Kidney capillary endothelial cell (primary cell): ENCODE data around the gene RABEP2.
"Not testable (repeated sequence)": the region's sequence is repeated elsewhere in the genome, so short reads cannot be mapped to it uniquely, and the experiment has no call there.

Experiments used
- DNase-seq: peaks from one replicate; pipeline ENCODE4 v3.0.0-alpha.2; 2018; ENCODE audit warnings: low spot score

The RABEP2 gene

GRCh38 chr16:28932339-28933141 lies 7.5 kb upstream of the RABEP2 start:
- no peak for DNase-seq

DNA sequence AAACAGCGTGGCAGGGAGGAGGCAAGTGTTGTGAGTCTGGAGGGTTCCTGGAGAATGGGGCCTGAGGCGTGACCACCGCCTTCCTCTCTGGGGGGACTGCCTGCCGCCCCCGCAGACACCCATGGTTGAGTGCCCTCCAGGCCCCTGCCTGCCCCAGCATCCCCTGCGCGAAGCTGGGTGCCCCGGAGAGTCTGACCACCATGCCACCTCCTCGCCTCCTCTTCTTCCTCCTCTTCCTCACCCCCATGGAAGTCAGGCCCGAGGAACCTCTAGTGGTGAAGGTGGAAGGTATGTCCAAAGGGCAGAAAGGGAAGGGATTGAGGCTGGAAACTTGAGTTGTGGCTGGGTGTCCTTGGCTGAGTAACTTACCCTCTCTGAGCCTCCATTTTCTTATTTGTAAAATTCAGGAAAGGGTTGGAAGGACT lies 6.8 kb upstream of the RABEP2 start, which contains the start of gene CD19:
TSS of gene CD19 (plus strand) at position 171 of the 425 bp plus-strand sequence. CDS start at position 201, 30 bp downstream.
- DNase-seq, result no peak

GRCh38 chr16:28930652-28931051 lies 5.6 kb upstream of the RABEP2 start:
- DNase-seq, result no peak

DNA sequence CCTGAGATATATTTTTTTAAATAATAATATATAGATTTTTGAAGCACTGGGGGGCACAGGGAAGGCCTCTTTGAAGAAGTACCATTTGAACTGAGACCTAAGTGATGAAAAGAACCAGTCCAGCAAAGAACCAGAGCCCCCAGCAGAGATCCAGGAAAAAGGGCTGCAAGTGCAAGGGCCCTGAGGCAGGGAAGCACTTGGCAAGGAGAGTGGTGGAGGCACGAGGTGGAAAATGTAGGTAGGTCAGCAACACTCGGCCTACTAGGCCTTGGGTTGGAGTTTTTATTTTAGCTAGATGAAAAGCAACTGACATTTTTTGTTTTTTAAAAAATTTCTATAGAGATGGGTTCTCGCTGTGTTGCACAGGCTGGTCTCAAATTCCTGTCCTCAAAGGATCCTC lies 5.2 kb upstream of the RABEP2 start:
- DNase-seq, result no peak

- DNase-seq, result no peak
Observed at GRCh38 chr16:28927815-28928214, 2.8 kb upstream of the RABEP2 start.

- DNase-seq, result not testable (repeated sequence)
Observed at GRCh38 chr16:28926284-28926683, 1.2 kb upstream of the RABEP2 start.

- peak; percentile 63 for DNase-seq
Observed at GRCh38 chr16:28925386-28926228, 569 bp upstream of the RABEP2 start.

DNA sequence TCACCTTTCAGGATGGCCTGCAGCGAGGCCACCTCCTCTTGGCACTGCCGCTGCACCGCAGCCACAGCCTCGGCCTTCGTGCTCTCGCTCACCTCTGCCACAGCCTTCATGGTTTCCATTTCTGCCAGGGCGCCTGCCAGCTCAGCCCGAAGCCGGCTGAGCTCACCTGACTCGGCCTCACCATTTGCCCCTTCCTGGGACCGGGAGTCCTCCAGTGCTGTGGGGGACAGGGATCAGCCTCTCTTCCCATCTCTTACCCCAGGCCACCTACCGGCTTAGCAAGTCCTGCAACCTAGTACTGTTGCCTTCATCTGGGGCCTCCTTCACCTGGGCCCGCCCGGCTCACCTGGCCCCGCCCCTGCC lies 658 bp downstream of the RABEP2 start:
- no peak for DNase-seq

GRCh38 chr16:28923652-28924398 lies 1.2 kb downstream of the RABEP2 start:
- no peak for DNase-seq

- DNase-seq, result no peak
Observed at GRCh38 chr16:28923231-28923587, 1.8 kb downstream of the RABEP2 start.

DNA sequence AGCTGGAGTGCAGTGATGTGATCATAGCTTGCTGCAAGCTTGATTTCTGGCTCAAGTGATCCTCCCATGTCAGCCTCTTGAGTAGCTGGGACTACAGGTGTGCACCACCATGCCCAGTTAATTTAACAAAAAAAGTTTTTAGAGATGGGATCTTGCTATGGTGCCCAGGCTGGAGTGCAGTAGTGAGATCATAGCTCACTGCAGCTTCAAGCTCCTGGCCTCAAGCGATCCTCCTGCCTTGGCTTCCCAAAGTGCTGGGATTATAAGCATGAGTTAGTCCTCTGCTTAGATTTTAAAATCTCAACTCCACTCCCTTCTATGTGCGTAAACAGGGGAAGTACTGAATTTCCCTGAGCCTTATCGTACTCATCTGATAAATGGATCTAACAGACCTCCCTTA lies 6.3 kb downstream of the RABEP2 start:
- no peak for DNase-seq

GRCh38 chr16:28917095-28917494 lies 7.9 kb downstream of the RABEP2 start:
- DNase-seq, result no peak

DNA sequence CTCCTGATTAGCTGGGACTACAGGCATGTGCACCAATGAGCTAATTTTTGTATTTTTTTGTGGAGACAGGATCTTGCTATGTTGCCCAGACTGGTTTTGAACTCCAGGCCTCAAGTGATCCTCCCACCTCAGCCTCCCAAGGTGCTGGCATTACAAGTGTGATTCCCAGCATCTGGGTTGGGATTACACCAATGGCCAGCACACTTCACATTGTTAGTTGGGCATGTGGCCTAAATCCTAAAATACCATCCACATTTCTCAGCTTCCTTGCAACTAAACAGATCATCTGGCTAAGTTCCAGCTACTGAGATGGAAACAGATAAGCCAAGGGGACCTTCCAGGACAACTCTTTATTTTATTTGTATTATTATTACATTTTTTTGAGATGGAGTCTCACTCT lies 9.9 kb downstream of the RABEP2 start:
- DNase-seq, result peak; percentile 11

- no peak for DNase-seq
Observed at GRCh38 chr16:28913946-28914724, 10.9 kb downstream of the RABEP2 start.

- DNase-seq, result no peak
Observed at GRCh38 chr16:28912558-28912957, 12.5 kb downstream of the RABEP2 start.

GRCh38 chr16:28910086-28911031 lies 14.7 kb downstream of the RABEP2 start:
- DNase-seq, result no peak

DNA sequence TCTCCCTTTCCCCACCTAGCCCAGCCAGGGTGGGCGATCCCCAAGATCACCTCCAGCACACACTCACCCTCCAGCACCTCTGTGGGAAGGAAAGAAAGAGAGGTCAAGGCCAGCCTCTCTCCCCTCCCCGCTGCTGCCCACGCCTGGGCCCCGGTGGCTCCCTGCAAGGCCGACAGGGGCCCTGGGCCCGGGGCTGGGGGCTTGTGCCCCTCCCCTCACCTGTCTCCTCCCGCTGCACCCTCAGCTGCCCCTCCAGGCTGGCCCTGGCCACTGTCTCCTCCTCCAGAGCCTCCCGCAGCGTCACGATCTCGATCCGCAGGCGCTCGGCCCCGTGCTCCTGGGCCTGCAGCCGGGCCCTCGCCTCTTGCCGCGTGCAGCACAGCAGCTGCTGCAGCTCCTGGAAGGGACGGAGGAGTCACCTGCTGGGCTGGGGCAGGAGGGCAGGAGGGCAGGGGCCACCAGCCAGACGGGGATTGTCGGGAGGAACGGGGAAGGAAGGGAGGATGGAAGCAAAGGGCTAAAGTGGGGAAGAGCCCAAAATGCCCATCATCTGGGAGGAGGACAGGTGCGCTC lies 19.2 kb downstream of the RABEP2 start:
- no peak for DNase-seq

DNA sequence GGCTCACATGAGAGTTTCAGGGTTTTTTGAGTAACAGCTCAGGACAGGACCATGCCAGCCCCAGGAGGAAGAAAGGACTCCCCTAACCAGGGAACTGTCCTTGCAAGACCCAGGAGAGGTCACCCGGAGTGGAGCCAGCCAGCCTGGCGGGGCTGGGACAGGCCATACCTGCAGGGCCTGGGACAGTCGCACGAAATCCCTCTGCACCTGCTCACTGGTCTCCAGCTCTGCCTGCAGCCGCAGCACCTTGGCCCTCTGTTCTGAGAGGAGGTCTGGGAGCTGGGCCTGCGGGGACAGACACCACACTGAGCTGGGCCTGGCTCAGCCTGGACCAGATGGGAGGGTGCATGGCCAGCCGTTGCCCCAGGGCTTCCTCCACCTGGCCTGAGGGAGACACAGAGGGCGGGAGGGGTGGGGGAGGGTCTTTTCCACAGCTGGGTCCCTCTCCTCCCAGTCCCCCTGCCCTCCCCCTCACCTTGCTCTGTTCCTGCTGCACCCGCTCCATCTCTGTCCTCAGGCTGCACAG lies 19.7 kb downstream of the RABEP2 start:
- no peak for DNase-seq

GRCh38 chr16:28904828-28905227 lies 20.2 kb downstream of the RABEP2 start:
- DNase-seq, result no peak

GRCh38 chr16:28904363-28904762 lies 20.7 kb downstream of the RABEP2 start:
- no peak for DNase-seq
